Peyer's patch (tissue), 4 donors: ENCODE measurements around the gene CCNB1.

Experiments used
- CTCF ChIP-seq, 6 experiments: fragments of 450-650 bp in 4 of 6; fragments of 200-600 bp in 2 of 6; sonication (generic) in 1 of 6; IDR thresholded peaks; one replicate each; pipeline ENCODE4 v1.5.1; 2017 to 2019; ENCODE audit warnings: antibody characterized with exemption in 6 of 6, mild to moderate bottlenecking in 3 of 6, moderate library complexity in 1 of 6
- POLR2A ChIP-seq, 2 donors: fragments of 450-650 bp; IDR thresholded peaks; one replicate each; pipeline ENCODE4 v1.5.1; 2017; ENCODE audit warnings: antibody characterized with exemption in 2 of 2, mild to moderate bottlenecking in 2 of 2, moderate library complexity in 2 of 2

DNA sequence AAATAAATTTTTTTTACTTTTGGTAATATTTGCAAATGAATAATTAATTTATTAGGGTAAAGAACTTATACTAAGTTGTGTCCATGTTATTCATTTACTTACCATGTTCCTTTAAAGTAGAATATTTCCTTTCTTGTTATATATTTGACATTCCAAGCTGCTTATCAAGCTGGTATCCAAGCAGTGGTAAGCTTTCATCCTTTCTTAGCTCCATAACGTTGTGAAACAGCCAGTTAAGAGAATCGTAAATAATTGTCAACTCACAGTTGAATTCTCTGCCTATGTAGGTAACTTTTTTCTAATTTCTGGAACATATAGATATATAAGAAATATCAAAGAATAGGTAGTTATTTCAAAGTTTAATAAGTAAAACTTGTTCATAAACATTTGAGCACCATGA lies 36.7 kb upstream of the CCNB1 start:
- TF ChIP-seq POLR2A (IDR thresholded peaks at IDR 0.05) = no peak
- no peak for TF ChIP-seq CTCF (IDR thresholded peaks at IDR 0.05)
